Right lobe of liver (tissue), 6 donors: ENCODE results near the gene GNB3. TPM values are rescaled to one million over a fixed set of nuclear protein-coding genes. Genes with fewer than 3 reads are reported as not detected.

Experiments used
- ATAC-seq, 4 donors: fragments of 200-7000 bp; cut with Tn5 transposase; one replicate each; pipeline ENCODE4 v1.9.1; 2020; ENCODE audit warnings: mild to moderate bottlenecking in 4 of 4, moderate library complexity in 4 of 4
- DNase-seq, 3 donors: peaks; one replicate each; pipeline ENCODE4 v3.0.0-alpha.2; 2020
- H3K27ac ChIP-seq, 3 donors: fragments of 200-600 bp; one replicate each; pipeline ENCODE4 v1.8.0; 2022
- H3K27me3 ChIP-seq, 2 donors: fragments of 200-600 bp; one replicate each; pipeline ENCODE4 v1.8.0; 2022
- H3K36me3 ChIP-seq, 4 donors: fragments of 200-600 bp; sonication (generic) in 1 of 4; one replicate each; pipeline versions ENCODE4 v1.5.1 to v1.8.0; 2017 to 2022; ENCODE audit warnings: control low read depth in 1 of 4
- H3K4me1 ChIP-seq, 4 donors: fragments of 200-600 bp; sonication (generic) in 1 of 4; one replicate each; pipeline versions ENCODE4 v1.5.1 to v1.8.0; 2017 to 2022; ENCODE audit warnings: control low read depth in 1 of 4
- H3K4me3 ChIP-seq, 3 donors: fragments of 200-600 bp; one replicate each; pipeline ENCODE4 v1.8.0; 2022
- H3K9me3 ChIP-seq, 4 donors: fragments of 200-600 bp; sonication (generic) in 1 of 4; one replicate each; pipeline versions ENCODE4 v1.5.1 to v1.8.0; 2017 to 2022; ENCODE audit warnings: control low read depth in 1 of 4
- POLR2A ChIP-seq: fragments of 450-650 bp; IDR thresholded peaks from one replicate; pipeline ENCODE4 v1.6.1; 2017; ENCODE audit warnings: antibody characterized with exemption, mild to moderate bottlenecking
- WGBS: methylation state at CpG from one replicate; pipeline ENCODE4 v1.1.6; 2018; ENCODE audit warnings: low coverage, low lambda C conversion rate; ENCODE audit not compliant: insufficient coverage; ENCODE audit errors: missing lambda C conversion rate; 5-methylcytosine and 5-hydroxymethylcytosine counted together
- intact Hi-C, 2 donors: fragments of 100-400 bp; cut with DNase I; formaldehyde crosslinking; loops; one replicate each; pipeline versions ENCODE4 v1.11.2 to v1.14.1; 2022
- total RNA-seq, 6 experiments: library from RNA; depleted of rRNA in 2 of 6; stranded (reverse); fragments of >200 nt in 2 of 6; fragmentation: NEBNext Ultra II Directional in 3 of 6; extraction: Animal tissue kit (Norgen Biotek cat#: 25700) in 3 of 6; gene quantifications; one replicate each; pipeline versions ENCODE4 v1.1.0 to v1.2.4, GENCODE V29; 2016 to 2023
- TF ChIP-seq, protein P1 (sequence below), 4 donors: fragments of 200-600 bp in 3 of 4; fragments of 450-650 bp in 1 of 4; IDR thresholded peaks; one replicate each; pipeline versions ENCODE4 v1.5.1 to v1.8.0; 2016 to 2022; ENCODE audit warnings: antibody characterized with exemption in 4 of 4, mild to moderate bottlenecking in 2 of 4
- donor health status: DM: no; HTN: yes; CAD: no.
- donor health status: DM: no; HTN: no; CAD: no.
- donor health status: DM: no; HTN: no; CAD: no.
- donor health status: DM: no; HTN: yes; CAD: no.
- donor health status: DM: no; HTN: yes; CAD: no.

The GNB3 gene
- total RNA-seq, 6 experiments from 2014 or later: 0.17 to 0.51 (median 0.43) TPM; not detected in 2

GRCh38 chr12:6854036-6854435 is 13.3 kb downstream of the GNB3 start:
- TF ChIP-seq, protein P1, sequence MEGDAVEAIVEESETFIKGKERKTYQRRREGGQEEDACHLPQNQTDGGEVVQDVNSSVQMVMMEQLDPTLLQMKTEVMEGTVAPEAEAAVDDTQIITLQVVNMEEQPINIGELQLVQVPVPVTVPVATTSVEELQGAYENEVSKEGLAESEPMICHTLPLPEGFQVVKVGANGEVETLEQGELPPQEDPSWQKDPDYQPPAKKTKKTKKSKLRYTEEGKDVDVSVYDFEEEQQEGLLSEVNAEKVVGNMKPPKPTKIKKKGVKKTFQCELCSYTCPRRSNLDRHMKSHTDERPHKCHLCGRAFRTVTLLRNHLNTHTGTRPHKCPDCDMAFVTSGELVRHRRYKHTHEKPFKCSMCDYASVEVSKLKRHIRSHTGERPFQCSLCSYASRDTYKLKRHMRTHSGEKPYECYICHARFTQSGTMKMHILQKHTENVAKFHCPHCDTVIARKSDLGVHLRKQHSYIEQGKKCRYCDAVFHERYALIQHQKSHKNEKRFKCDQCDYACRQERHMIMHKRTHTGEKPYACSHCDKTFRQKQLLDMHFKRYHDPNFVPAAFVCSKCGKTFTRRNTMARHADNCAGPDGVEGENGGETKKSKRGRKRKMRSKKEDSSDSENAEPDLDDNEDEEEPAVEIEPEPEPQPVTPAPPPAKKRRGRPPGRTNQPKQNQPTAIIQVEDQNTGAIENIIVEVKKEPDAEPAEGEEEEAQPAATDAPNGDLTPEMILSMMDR (IDR thresholded peaks at IDR 0.05): no peak
- TF ChIP-seq POLR2A: no peak
- WGBS: 49% methylated on average over 5 of the region's 6 CpGs
- Histone ChIP-seq H3K36me3 (peaks cover 0 to 35% (median 15%) of the 10 kb centered on the region in 4 donors), H3K27ac (no peak overlapping the region), H3K27me3 (no peaks in the 10 kb centered on the region), H3K4me1 (peaks cover 0 to 14% (median 5%) of the 10 kb centered on the region in 4 donors), H3K9me3 (no peaks in the 10 kb centered on the region), H3K4me3 (no peak overlapping the region)
- no peak for ATAC-seq
- DNase-seq: no peak
- intact Hi-C loops: no loop called here

DNA sequence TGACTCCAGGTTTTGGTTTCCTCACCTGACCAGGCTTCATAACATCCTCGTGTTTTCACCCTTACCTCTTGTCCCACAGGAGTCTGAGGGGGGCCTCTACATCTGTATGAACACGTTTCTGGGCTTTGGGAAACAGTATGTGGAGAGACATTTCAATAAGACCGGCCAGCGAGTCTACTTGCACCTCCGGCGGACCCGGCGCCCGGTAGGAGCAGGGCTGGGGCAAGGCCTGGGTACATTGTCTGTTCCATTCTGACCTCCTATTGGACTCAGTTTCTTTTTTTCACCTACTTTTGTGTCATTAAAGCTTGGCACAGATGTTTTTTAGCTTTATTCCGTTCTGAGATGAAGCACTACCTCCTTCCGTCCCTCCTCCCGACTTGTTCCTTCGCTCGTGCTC is 14.6 kb downstream of the GNB3 start:
- DNase-seq: no peak
- 96% methylated on average over 10 of the region's 14 CpGs for WGBS
- no peak for ATAC-seq
- Histone ChIP-seq H3K4me3 (no peak overlapping the region), H3K9me3 (no peaks in the 10 kb centered on the region), H3K36me3 (peaks cover 0 to 46% (median 20%) of the 10 kb centered on the region in 4 donors), H3K27ac (no peak overlapping the region), H3K27me3 (no peaks in the 10 kb centered on the region), H3K4me1 (peaks cover 0 to 14% (median 5%) of the 10 kb centered on the region in 4 donors)
- TF ChIP-seq POLR2A: no peak
- TF ChIP-seq, protein P1 (IDR thresholded peaks at IDR 0.05): no peak
- intact Hi-C loops: no loop called here

- ATAC-seq: no peak
Measured at GRCh38 chr12:6858799-6859198, 18.1 kb downstream of the GNB3 start.

GRCh38 chr12:6860116-6860515 is 19.4 kb downstream of the GNB3 start:
- H3K9me3 ChIP-seq: no peaks in the 10 kb centered on the region
- 100% methylated on average over 1 of the region's 9 CpGs for WGBS
- peaks cover 0 to 73% (median 31%) of the 10 kb centered on the region in 4 donors for H3K36me3 ChIP-seq
- no peak for TF ChIP-seq POLR2A
- TF ChIP-seq, protein P1 (IDR thresholded peaks at IDR 0.05): no peak
- no peak for ATAC-seq
- intact Hi-C loops: no loop called here
- no peaks in the 10 kb centered on the region for H3K27me3 ChIP-seq
- DNase-seq: peak in 1 of 3 donors; percentile 8
- no peak overlapping the region for H3K27ac ChIP-seq
- no peak overlapping the region for H3K4me3 ChIP-seq
- H3K4me1 ChIP-seq: no peaks in the 10 kb centered on the region

More at GRCh38 chr12:6858799-6859198, 18.1 kb downstream of the GNB3 start:
- DNase-seq: no peak
- no peaks in the 10 kb centered on the region for H3K27me3 ChIP-seq
- H3K9me3 ChIP-seq: no peaks in the 10 kb centered on the region
- no peak overlapping the region for H3K4me3 ChIP-seq
- WGBS: 100% methylated on average over 2 of the region's 2 CpGs
- H3K27ac ChIP-seq: no peak overlapping the region
- peaks cover 0 to 73% (median 31%) of the 10 kb centered on the region in 4 donors for H3K36me3 ChIP-seq
- no peak for TF ChIP-seq POLR2A
- TF ChIP-seq, protein P1 (IDR thresholded peaks at IDR 0.05): no peak
- peaks cover 0 to 5% (median under 1%) of the 10 kb centered on the region in 4 donors for H3K4me1 ChIP-seq
- intact Hi-C loops: no loop called here
